ENCODE measurements around the gene FEZ2.

The FEZ2 gene

GRCh38 chr2:36541891-36542595 is 55.9 kb downstream of the FEZ2 start:
- no peak for TF ChIP-seq GATA1 (IDR thresholded peaks at IDR 0.05; ENCODE audit: low read depth, low read length)
- no peak for DNase-seq

DNA sequence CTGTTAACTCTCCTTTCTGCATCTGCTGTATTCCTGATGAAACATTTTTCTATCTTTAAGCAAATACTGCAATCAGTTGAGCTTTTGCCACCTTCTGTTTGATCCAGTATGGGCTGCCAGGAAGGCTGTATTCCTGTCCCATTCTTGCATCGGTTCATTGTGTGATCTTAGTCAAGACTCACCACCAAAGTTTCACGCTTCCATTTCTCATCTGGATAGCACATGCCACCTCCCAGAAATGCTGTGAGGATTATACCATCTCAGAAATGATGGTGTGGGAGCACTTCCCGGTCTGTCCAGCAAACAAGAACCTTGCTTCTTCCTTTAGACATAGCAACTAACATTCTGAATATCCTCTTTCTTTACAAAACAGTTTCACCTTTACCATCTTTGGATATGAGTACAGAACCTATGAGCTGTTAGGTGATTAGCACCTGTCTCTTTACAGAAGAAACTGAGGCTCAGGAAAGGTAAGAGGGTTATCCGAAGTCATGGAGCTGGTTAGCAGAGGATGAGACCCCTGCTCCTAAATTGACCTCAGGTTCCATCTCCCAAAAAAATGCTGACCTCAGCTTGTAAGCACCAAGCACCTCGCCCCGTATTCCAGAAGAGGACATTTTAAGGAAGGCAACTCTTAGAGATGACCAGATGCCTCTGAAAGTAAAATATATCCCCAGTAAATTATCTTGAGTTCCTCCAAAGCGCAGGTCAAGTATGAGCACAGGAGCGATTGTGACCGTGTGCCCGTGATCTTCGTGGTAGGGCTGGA is 56.8 kb downstream of the FEZ2 start:
- no peak for DNase-seq
- TF ChIP-seq POLR2A (IDR thresholded peaks at IDR 0.05; ENCODE audit: low read length) (no peak), GATA1 (IDR thresholded peaks at IDR 0.05; ENCODE audit: low read depth, low read length) (no peak)

DNA sequence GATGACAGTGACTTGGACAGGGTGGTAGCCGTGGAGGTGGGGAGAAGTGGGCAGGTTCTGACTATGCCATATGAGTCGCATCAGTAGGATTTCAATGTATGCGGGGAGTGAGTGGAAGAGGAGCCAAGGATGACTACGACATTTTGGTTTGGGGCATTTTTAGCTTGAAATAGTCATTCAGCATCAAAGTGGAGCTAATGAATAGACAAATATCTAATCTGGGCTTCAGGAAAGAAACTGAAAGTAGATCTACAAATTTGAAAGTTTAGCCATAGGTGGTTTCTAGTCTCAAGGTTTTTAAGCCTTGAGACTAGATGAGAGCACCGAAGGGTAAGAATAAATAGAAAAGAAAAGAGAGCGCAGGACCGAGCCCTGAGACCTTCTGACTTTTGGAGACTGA is 58.3 kb downstream of the FEZ2 start:
- TF ChIP-seq POLR2A (IDR thresholded peaks at IDR 0.05; ENCODE audit: low read length) (no peak), GATA1 (IDR thresholded peaks at IDR 0.05; ENCODE audit: low read depth, low read length) (no peak)
- peak in 1 of 2 experiments; percentile 7 for DNase-seq

GRCh38 chr2:36538335-36538734 is 59.6 kb downstream of the FEZ2 start:
- TF ChIP-seq POLR2A (IDR thresholded peaks at IDR 0.05; ENCODE audit: low read length) (no peak), GATA1 (IDR thresholded peaks at IDR 0.05; ENCODE audit: low read depth, low read length) (no peak)
- peak; percentile 67 to 86 for DNase-seq

DNA sequence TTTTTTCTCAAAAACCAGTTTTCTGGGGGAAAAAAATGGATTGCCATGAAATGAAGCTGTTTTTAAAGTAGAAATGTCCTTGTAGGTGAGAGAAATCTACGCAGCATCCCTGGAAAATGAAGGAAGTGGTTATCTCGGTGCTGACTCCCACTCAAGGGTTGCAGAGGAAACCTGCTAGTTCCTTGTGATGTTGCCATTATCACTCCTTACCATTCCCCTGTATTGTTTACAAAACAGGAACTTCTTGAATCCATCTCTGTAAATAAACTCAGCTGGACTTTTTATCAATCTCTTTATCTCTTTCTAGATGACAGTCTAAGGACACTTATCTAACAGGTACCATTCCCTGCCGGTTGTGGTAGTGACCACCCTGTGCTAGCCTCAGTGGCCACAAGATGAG is 61.2 kb downstream of the FEZ2 start:
- DNase-seq: no peak

DNA sequence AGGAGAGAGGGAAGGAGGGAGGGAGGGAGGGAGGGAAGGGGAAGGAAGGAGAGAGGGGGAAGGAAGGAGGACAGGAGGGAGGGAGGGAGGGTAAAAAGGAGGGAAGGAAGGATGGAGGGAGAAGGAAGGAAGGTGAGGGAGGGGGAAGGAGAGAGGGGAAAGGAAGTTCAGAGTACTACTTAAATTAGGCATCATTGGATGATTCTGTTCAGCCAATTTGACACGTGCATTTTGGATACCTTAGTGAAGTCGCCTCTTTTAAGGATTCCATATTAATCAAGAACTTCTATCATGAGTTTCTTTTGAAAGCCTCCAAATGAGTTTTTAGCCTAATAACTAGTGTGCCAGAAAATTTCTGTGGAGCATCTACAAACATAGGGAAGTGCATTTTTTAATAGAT is 62.9 kb downstream of the FEZ2 start:
- TF ChIP-seq GATA1 (IDR thresholded peaks at IDR 0.05; ENCODE audit: low read depth, low read length): no peak
- TF ChIP-seq POLR2A (IDR thresholded peaks at IDR 0.05; ENCODE audit: low read length): no peak
- no peak for DNase-seq

More for the DNA sequence above, 61.2 kb downstream of the FEZ2 start:
- TF ChIP-seq POLR2A (IDR thresholded peaks at IDR 0.05; ENCODE audit: low read length) (no peak), GATA1 (IDR thresholded peaks at IDR 0.05; ENCODE audit: low read depth, low read length) (no peak)

GRCh38 chr2:36534275-36534799 is 63.6 kb downstream of the FEZ2 start:
- TF ChIP-seq POLR2A (IDR thresholded peaks at IDR 0.05; ENCODE audit: low read length): no peak
- no peak for TF ChIP-seq GATA1 (IDR thresholded peaks at IDR 0.05; ENCODE audit: low read depth, low read length)
- no peak for DNase-seq

DNA sequence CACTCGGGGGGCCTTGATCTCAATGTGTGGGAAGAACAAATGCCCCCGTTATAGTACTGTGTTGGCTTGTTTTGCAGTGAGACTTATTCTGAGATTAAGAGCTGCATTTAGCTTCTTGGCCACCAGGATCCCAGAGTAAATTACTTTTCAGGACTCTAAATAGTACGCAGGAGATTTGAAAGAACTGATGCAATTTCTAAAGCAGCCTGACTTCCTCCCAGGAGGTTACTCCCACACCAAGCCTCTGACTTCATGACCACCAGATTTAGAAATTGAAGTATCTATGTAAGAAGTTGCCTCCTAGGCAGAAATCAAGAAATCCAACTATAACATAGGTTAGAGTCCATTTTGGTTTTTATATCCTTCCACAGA is 67.0 kb downstream of the FEZ2 start:
- no peak for DNase-seq
- no peak for TF ChIP-seq GATA1 (IDR thresholded peaks at IDR 0.05; ENCODE audit: low read depth, low read length)
- TF ChIP-seq POLR2A (IDR thresholded peaks at IDR 0.05; ENCODE audit: low read length): no peak

- DNase-seq: no peak
- no peak for TF ChIP-seq GATA1 (IDR thresholded peaks at IDR 0.05; ENCODE audit: low read depth, low read length)
- TF ChIP-seq POLR2A (IDR thresholded peaks at IDR 0.05; ENCODE audit: low read length): no peak
Measured at GRCh38 chr2:36530178-36530982, 67.6 kb downstream of the FEZ2 start.

- TF ChIP-seq GATA1 (IDR thresholded peaks at IDR 0.05; ENCODE audit: low read depth, low read length) (no peak), POLR2A (IDR thresholded peaks at IDR 0.05; ENCODE audit: low read length) (no peak)
- no peak for DNase-seq
Measured at GRCh38 chr2:36528766-36529392, 69.1 kb downstream of the FEZ2 start.

DNA sequence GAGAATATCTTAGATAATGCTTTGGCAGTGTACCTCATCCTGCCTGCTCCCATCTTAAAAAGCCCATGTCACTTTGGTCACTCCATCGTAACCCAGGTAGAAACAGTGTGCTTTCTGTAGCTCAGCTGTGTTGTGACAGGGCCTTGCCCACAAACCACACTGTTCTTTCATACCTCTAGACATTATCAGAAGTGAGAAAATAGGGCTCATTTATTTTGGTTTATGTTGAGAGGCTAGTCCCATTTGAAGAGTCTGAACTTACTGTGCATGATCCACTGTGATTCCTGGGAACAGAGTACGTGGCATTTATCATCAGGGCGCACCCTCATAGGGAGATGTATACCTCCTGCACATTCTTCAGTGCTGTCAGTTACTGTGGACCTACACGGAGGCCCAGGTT is 69.7 kb downstream of the FEZ2 start:
- TF ChIP-seq GATA1 (IDR thresholded peaks at IDR 0.05; ENCODE audit: low read depth, low read length): no peak
- TF ChIP-seq POLR2A (IDR thresholded peaks at IDR 0.05; ENCODE audit: low read length): no peak
- no peak for DNase-seq

GRCh38 chr2:36526226-36526625 is 71.7 kb downstream of the FEZ2 start:
- TF ChIP-seq POLR2A (IDR thresholded peaks at IDR 0.05; ENCODE audit: low read length) (no peak), GATA1 (IDR thresholded peaks at IDR 0.05; ENCODE audit: low read depth, low read length) (no peak)
- DNase-seq: no peak

GRCh38 chr2:36525245-36525644 is 72.7 kb downstream of the FEZ2 start:
- DNase-seq: no peak
- TF ChIP-seq GATA1 (IDR thresholded peaks at IDR 0.05; ENCODE audit: low read depth, low read length) (no peak), POLR2A (IDR thresholded peaks at IDR 0.05; ENCODE audit: low read length) (no peak)

DNA sequence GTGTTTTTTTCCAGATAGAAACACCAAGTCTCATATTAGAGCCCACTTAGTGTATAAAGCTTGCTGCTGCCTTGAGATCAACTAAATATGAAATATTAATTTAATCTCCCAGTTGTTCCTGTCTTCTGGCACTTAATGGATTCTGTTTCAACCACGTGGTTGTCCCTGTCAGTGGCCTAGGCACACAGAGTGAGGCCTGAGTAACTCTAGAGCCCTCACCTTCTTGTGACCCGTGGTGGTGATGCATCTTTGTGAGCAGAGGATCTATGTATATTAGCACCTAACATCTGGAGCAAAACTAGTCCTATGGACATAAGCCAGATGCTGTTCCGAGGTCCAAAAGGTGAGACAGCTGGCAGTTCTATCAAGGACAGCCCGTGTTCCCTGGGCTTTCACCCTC is 74.8 kb downstream of the FEZ2 start:
- DNase-seq: no peak
- no peak for TF ChIP-seq POLR2A (IDR thresholded peaks at IDR 0.05; ENCODE audit: low read length)
